Measurements from ENCODE around the gene CAMK1D.

DNA sequence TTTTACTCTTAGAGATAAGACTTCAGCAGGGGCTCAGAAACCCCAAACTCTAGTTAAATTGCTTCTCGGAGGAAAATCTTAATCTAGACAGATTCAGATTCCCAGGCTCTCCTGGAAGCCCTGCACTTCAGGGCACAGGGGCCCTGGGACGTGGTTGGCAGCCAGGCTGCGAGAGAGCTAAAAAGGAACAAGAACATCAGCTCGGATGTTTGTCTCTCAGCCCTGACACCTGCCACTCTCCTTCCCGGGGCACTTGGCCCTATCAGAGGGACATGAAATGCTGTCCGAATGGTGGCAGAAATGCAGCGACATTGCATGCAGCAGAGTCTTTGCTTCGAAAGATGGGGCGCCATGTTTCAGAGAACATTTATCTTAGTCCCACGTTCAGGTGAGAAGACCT is 485.4 kb downstream of the CAMK1D start:
- TF ChIP-seq CTCF (conservative IDR thresholded peaks at IDR 0.05) = no peak
- TF ChIP-seq EZH2 (IDR thresholded peaks at IDR 0.05; ENCODE audit: low read depth) = no peak

Data from PC-9 (cell line).